SK-N-SH (cell line): ENCODE data around the gene LRRC75A.
A peak's percentile ranks its signal among the peaks of the same experiment; 100 is the strongest.

Source experiments
- CTCF ChIP-seq: fragments of 200-600 bp; sonication (generic); IDR thresholded peaks from 2 replicates; pipeline ENCODE4 v1.6.1; 2017; ENCODE audit warnings: antibody characterized with exemption, mild to moderate bottlenecking, moderate library complexity
- NFIC ChIP-seq: IDR thresholded peaks from 2 replicates; pipeline ENCODE4 v1.4.0; 2012; ENCODE audit warnings: borderline replicate concordance

GRCh38 chr17:16419074-16419928, 72.7 kb downstream of the LRRC75A start:
- no peak for TF ChIP-seq CTCF
- peak; percentile 62; the same call in 1 of the 2 replicates for TF ChIP-seq NFIC
